Duodenal mucosa (tissue), 2 donors: ENCODE measurements around the gene CRLF1.
A peak's percentile ranks its signal among the peaks of the same experiment; 100 is the strongest.

ENCODE experiments used
- H3K27ac ChIP-seq: one replicate; pipeline ENCODE4 v1.7.0; 2013; ENCODE audit warnings: low read depth, low read length
- H3K27me3 ChIP-seq, 2 donors: one replicate each; pipeline ENCODE4 v1.7.0; 2013; ENCODE audit warnings: low read length in 2 of 2, control low read depth in 1 of 2; ENCODE audit not compliant: insufficient read depth in 2 of 2, control insufficient read depth in 1 of 2
- H3K36me3 ChIP-seq, 2 donors: one replicate each; pipeline ENCODE4 v1.7.0; 2013; ENCODE audit warnings: low read length in 2 of 2, control low read depth in 1 of 2; ENCODE audit not compliant: insufficient read depth in 2 of 2, control insufficient read depth in 1 of 2
- H3K4me1 ChIP-seq, 2 donors: one replicate each; pipeline ENCODE4 v1.7.0; 2013; ENCODE audit warnings: low read length in 2 of 2, control low read depth in 1 of 2; ENCODE audit not compliant: insufficient read depth in 2 of 2, control insufficient read depth in 1 of 2
- H3K4me3 ChIP-seq, 2 donors: one replicate each; pipeline ENCODE4 v1.7.0; 2013; ENCODE audit warnings: low read length in 2 of 2, low read depth in 1 of 2
- H3K9ac ChIP-seq, 2 donors: one replicate each; pipeline ENCODE4 v1.7.0; 2013; ENCODE audit warnings: low read length in 2 of 2, low read depth in 1 of 2
- H3K9me3 ChIP-seq, 2 donors: one replicate each; pipeline ENCODE4 v1.7.0; 2013; ENCODE audit warnings: low read length in 2 of 2, control low read depth in 1 of 2; ENCODE audit not compliant: control insufficient read depth in 1 of 2

The CRLF1 gene

GRCh38 chr19:18617562-18617961 lies 11.0 kb upstream of the CRLF1 start:
- Histone ChIP-seq H3K9ac (no peak overlapping the region), H3K36me3 (no peaks in the 10 kb centered on the region), H3K27ac (no peak overlapping the region), H3K4me1 (peaks cover 0 to 1% of the 10 kb centered on the region in 2 donors), H3K9me3 (no peaks in the 10 kb centered on the region), H3K27me3 (peaks cover 24 to 25% of the 10 kb centered on the region in 2 donors), H3K4me3 (no peak overlapping the region)

GRCh38 chr19:18616023-18616422 lies 9.4 kb upstream of the CRLF1 start:
- Histone ChIP-seq H3K27ac (no peak overlapping the region), H3K4me1 (peaks cover 7 to 10% of the 10 kb centered on the region in 2 donors), H3K9me3 (no peaks in the 10 kb centered on the region), H3K4me3 (no peak overlapping the region), H3K36me3 (no peaks in the 10 kb centered on the region), H3K27me3 (peaks cover 36 to 39% of the 10 kb centered on the region in 2 donors), H3K9ac (no peak overlapping the region)

- Histone ChIP-seq H3K36me3 (no peaks in the 10 kb centered on the region), H3K9ac (no peak overlapping the region), H3K9me3 (no peaks in the 10 kb centered on the region), H3K4me3 (no peak overlapping the region), H3K27me3 (peaks cover 58 to 62% of the 10 kb centered on the region in 2 donors), H3K27ac (no peak overlapping the region), H3K4me1 (peaks cover 7 to 10% of the 10 kb centered on the region in 2 donors)
Observed at GRCh38 chr19:18613589-18614234, 7.1 kb upstream of the CRLF1 start.

GRCh38 chr19:18612772-18613588 lies 6.4 kb upstream of the CRLF1 start, which contains the start of gene TMEM59L:
TSS of gene TMEM59L (plus strand) at chr19:18612870. CDS start at chr19:18612959, 89 bp downstream.
- Histone ChIP-seq H3K36me3 (no peaks in the 10 kb centered on the region), H3K4me3 (peak within 1 kb of the TSS; percentile 22 to 28), H3K9ac (no peak within 1 kb of the TSS), H3K9me3 (no peaks in the 10 kb centered on the region), H3K4me1 (peaks cover 7 to 10% of the 10 kb centered on the region in 2 donors), H3K27ac (no peak within 1 kb of the TSS), H3K27me3 (peaks cover 65 to 69% of the 10 kb centered on the region in 2 donors)

GRCh38 chr19:18612051-18612771 lies 5.6 kb upstream of the CRLF1 start:
- Histone ChIP-seq H3K4me1 (peaks cover 7 to 10% of the 10 kb centered on the region in 2 donors), H3K9me3 (no peaks in the 10 kb centered on the region), H3K27me3 (peaks cover 73 to 77% of the 10 kb centered on the region in 2 donors)

GRCh38 chr19:18611327-18612050 lies 4.9 kb upstream of the CRLF1 start:
- Histone ChIP-seq H3K9ac (no peak overlapping the region), H3K36me3 (no peaks in the 10 kb centered on the region), H3K4me3 (peak overlapping the region in 1 of 2 donors; percentile 28), H3K9me3 (no peaks in the 10 kb centered on the region), H3K27ac (no peak overlapping the region), H3K4me1 (peaks cover 7 to 10% of the 10 kb centered on the region in 2 donors), H3K27me3 (peaks cover 74 to 78% of the 10 kb centered on the region in 2 donors)

More at GRCh38 chr19:18612051-18612771, 5.6 kb upstream of the CRLF1 start:
- no peak overlapping the region for H3K27ac ChIP-seq
- no peaks in the 10 kb centered on the region for H3K36me3 ChIP-seq
- H3K9ac ChIP-seq = no peak overlapping the region
- peak overlapping the region; percentile 22 to 28 for H3K4me3 ChIP-seq

GRCh38 chr19:18610556-18611326 lies 4.1 kb upstream of the CRLF1 start:
- peaks cover 7 to 10% of the 10 kb centered on the region in 2 donors for H3K4me1 ChIP-seq
- no peak overlapping the region for H3K9ac ChIP-seq
- H3K27me3 ChIP-seq = peaks cover 71 to 79% of the 10 kb centered on the region in 2 donors

GRCh38 chr19:18610245-18610555 lies 3.6 kb upstream of the CRLF1 start:
- no peaks in the 10 kb centered on the region for H3K36me3 ChIP-seq
- H3K27ac ChIP-seq = no peak overlapping the region
- peaks cover 7 to 10% of the 10 kb centered on the region in 2 donors for H3K4me1 ChIP-seq
- H3K4me3 ChIP-seq = no peak overlapping the region
- no peak overlapping the region for H3K9ac ChIP-seq
- H3K27me3 ChIP-seq = peaks cover 77 to 82% of the 10 kb centered on the region in 2 donors
- no peaks in the 10 kb centered on the region for H3K9me3 ChIP-seq

More at GRCh38 chr19:18610556-18611326, 4.1 kb upstream of the CRLF1 start:
- Histone ChIP-seq H3K27ac (no peak overlapping the region), H3K36me3 (no peaks in the 10 kb centered on the region), H3K9me3 (no peaks in the 10 kb centered on the region), H3K4me3 (no peak overlapping the region)

GRCh38 chr19:18609717-18610051 lies 3.1 kb upstream of the CRLF1 start:
- Histone ChIP-seq H3K4me3 (no peak overlapping the region), H3K36me3 (no peaks in the 10 kb centered on the region), H3K9me3 (no peaks in the 10 kb centered on the region), H3K9ac (no peak overlapping the region), H3K4me1 (peaks cover 7 to 10% of the 10 kb centered on the region in 2 donors), H3K27me3 (peaks cover 80 to 85% of the 10 kb centered on the region in 2 donors), H3K27ac (no peak overlapping the region)
